GM12891 (cell line): ENCODE data around the gene KIF5C.

Experiments used
- DNase-seq: peaks from one replicate; pipeline ENCODE4 v3.0.0; 2011; ENCODE audit warnings: low spot score; ENCODE audit not compliant: insufficient read length
- FAIRE-seq: peaks from 2 replicates; lab custom pipeline; 2011; peaks lifted over from hg19 to GRCh38; lab: Jason Lieb, UNC
- PAX5 ChIP-seq: IDR thresholded peaks from 2 replicates; pipeline ENCODE4 v1.6.1; 2011; ENCODE audit warnings: low read length, moderate library complexity, mild to moderate bottlenecking; ENCODE audit not compliant: insufficient read depth, severe bottlenecking
- POLR2A ChIP-seq: IDR thresholded peaks from 2 replicates; pipeline ENCODE4 v1.6.1; 2011; ENCODE audit warnings: low read depth, low read length, control low read depth
- POLR2AphosphoS5 ChIP-seq: IDR thresholded peaks from 2 replicates; pipeline ENCODE4 v1.6.1; 2011; ENCODE audit warnings: low read depth, low read length, control low read depth
- POU2F2 ChIP-seq: IDR thresholded peaks from 2 replicates; pipeline ENCODE4 v1.6.1; 2011; ENCODE audit warnings: low read depth, mild to moderate bottlenecking, control low read depth, low read length, moderate library complexity
- SPI1 ChIP-seq: IDR thresholded peaks from 2 replicates; pipeline ENCODE4 v1.6.1; 2011; ENCODE audit warnings: low read depth, low read length, control low read depth
- TAF1 ChIP-seq: IDR thresholded peaks from 2 replicates; pipeline ENCODE4 v1.6.1; 2011; ENCODE audit warnings: low read depth, low read length, control low read depth

The KIF5C gene

GRCh38 chr2:149015926-149016563 lies 141.0 kb downstream of the KIF5C start:
- FAIRE-seq (no peak), DNase-seq (no peak)
- TF ChIP-seq PAX5 (no peak), SPI1 (no peak), POLR2AphosphoS5 (no peak), TAF1 (no peak), POLR2A (no peak), POU2F2 (no peak)

- TF ChIP-seq TAF1 (no peak), SPI1 (peak; percentile 63; the same call in 1 of the 2 replicates)
- peak; percentile 41 for FAIRE-seq
- DNase-seq: peak; percentile 55
Measured at GRCh38 chr2:149017116-149017985, 142.3 kb downstream of the KIF5C start.

- no peak for DNase-seq
- TF ChIP-seq PAX5 (no peak), POLR2AphosphoS5 (no peak), SPI1 (no peak), POU2F2 (no peak), POLR2A (no peak), TAF1 (no peak)
- FAIRE-seq: no peak
Measured at GRCh38 chr2:149018981-149019380, 144.0 kb downstream of the KIF5C start.

- TF ChIP-seq POU2F2: no peak
- no peak for TF ChIP-seq POLR2AphosphoS5
- no peak for TF ChIP-seq SPI1
- TF ChIP-seq PAX5: no peak
- TF ChIP-seq POLR2A: no peak
- TF ChIP-seq TAF1: no peak
- DNase-seq: no peak
- no peak for FAIRE-seq
Measured at GRCh38 chr2:149019768-149020167, 144.7 kb downstream of the KIF5C start.

GRCh38 chr2:149020432-149020851 lies 145.4 kb downstream of the KIF5C start:
- no peak for TF ChIP-seq SPI1
- 0 out of 2 replicates have a peak, but pooled peaks have one; percentile 37 for TF ChIP-seq POLR2A
- TF ChIP-seq POU2F2: no peak
- peak; percentile 50; the same call in 1 of the 2 replicates for TF ChIP-seq TAF1
- no peak for DNase-seq
- peak; percentile 80 for FAIRE-seq

GRCh38 chr2:149021271-149021719 lies 146.3 kb downstream of the KIF5C start:
- FAIRE-seq: peak; percentile 51
- DNase-seq: no peak
- TF ChIP-seq PAX5 (no peak), TAF1 (no peak), POLR2AphosphoS5 (0 out of 2 replicates have a peak, but pooled peaks have one; percentile 5), POU2F2 (no peak), POLR2A (no peak), SPI1 (peak; percentile 94)

- TF ChIP-seq POLR2A (peak; percentile 63), TAF1 (peak; percentile 45; the same call in 1 of the 2 replicates), PAX5 (no peak), SPI1 (no peak), POLR2AphosphoS5 (peak; percentile 24; the same call in 1 of the 2 replicates), POU2F2 (peak; percentile 53; the same call in 1 of the 2 replicates)
- no peak for DNase-seq
- FAIRE-seq: peak; percentile 91
Measured at GRCh38 chr2:149021761-149022160, 146.7 kb downstream of the KIF5C start.

GRCh38 chr2:149023091-149023490 lies 148.1 kb downstream of the KIF5C start:
- TF ChIP-seq POU2F2: no peak
- no peak for TF ChIP-seq SPI1
- TF ChIP-seq PAX5: no peak
- TF ChIP-seq POLR2A: no peak
- TF ChIP-seq POLR2AphosphoS5: no peak
- TF ChIP-seq TAF1: no peak
- FAIRE-seq: no peak
- DNase-seq: no peak

- TF ChIP-seq POU2F2 (no peak), POLR2A (no peak), POLR2AphosphoS5 (no peak), TAF1 (no peak), SPI1 (no peak), PAX5 (no peak)
- DNase-seq: no peak
- FAIRE-seq: peak; percentile 41
Measured at GRCh38 chr2:149027590-149028250, 152.7 kb downstream of the KIF5C start.

GRCh38 chr2:149028377-149028776 lies 153.3 kb downstream of the KIF5C start:
- FAIRE-seq: no peak
- TF ChIP-seq PAX5 (no peak), SPI1 (no peak), POLR2AphosphoS5 (no peak), TAF1 (no peak), POLR2A (no peak), POU2F2 (no peak)

More at GRCh38 chr2:149028377-149028776, 153.3 kb downstream of the KIF5C start:
- DNase-seq: no peak
